K562 (cell line): ENCODE results near the gene CALCOCO2. TPM values are rescaled to one million over a fixed set of nuclear protein-coding genes. Genes with fewer than 3 reads are reported as not detected.

ENCODE experiments used
- BMI1 ChIP-seq: fragments of 150-350 bp; IDR thresholded peaks from 2 replicates; pipeline ENCODE4 v1.6.1; 2014; ENCODE audit warnings: low read length
- HDGF ChIP-seq: fragments of 450-650 bp; IDR thresholded peaks from 2 replicates; pipeline ENCODE4 v1.6.1; 2016
- RB1 ChIP-seq: fragments of 450-650 bp; IDR thresholded peaks from 2 replicates; pipeline ENCODE4 v1.6.1; 2017; ENCODE audit warnings: low read depth, mild to moderate bottlenecking
- SMC3 ChIP-seq: conservative IDR thresholded peaks from 2 replicates; pipeline ENCODE4 v1.6.1; 2011; ENCODE audit warnings: low read depth, low read length, improper control_type of control experiment; ENCODE audit not compliant: insufficient read depth
- SREBF1 ChIP-seq: fragments of 150-350 bp; IDR thresholded peaks from 2 replicates; pipeline ENCODE4 v1.6.1; 2014; ENCODE audit warnings: antibody characterized with exemption, low read depth, low read length, borderline replicate concordance
- STAG1 ChIP-seq: sonication (generic); formaldehyde crosslinking; IDR thresholded peaks from 2 replicates; pipeline ENCODE4 v1.5.0; 2020; ENCODE audit warnings: missing genetic modification reagents, borderline replicate concordance
- TAF1 ChIP-seq: IDR thresholded peaks from 2 replicates; pipeline ENCODE4 v1.6.1; 2011; ENCODE audit warnings: mild to moderate bottlenecking, low read length, moderate library complexity; ENCODE audit not compliant: insufficient read depth, control insufficient read depth, severe bottlenecking; ENCODE audit errors: extremely low read depth
- TEAD2 ChIP-seq: fragments of 450-650 bp; IDR thresholded peaks from 2 replicates; pipeline ENCODE4 v1.6.1; 2016; ENCODE audit warnings: missing genetic modification characterization, control low read depth, missing compliant biosample characterization
- TGIF2 ChIP-seq: sonication (generic); formaldehyde crosslinking; IDR thresholded peaks from 2 replicates; pipeline ENCODE4 v1.8.1; 2022; ENCODE audit warnings: mild to moderate bottlenecking, missing genetic modification reagents, moderate library complexity
- WHSC1 ChIP-seq: IDR thresholded peaks from one replicate; pipeline ENCODE4 v1.6.1; 2012; ENCODE audit warnings: low read length, control low read depth, inconsistent platforms
- ZC3H8 ChIP-seq: fragments of 450-650 bp; IDR thresholded peaks from 2 replicates; pipeline ENCODE4 v1.6.1; 2017
- ZNF174 ChIP-seq: fragments of 250-450 bp; sonication (Bioruptor Pico); IDR thresholded peaks from 2 replicates; pipeline ENCODE4 v1.4.0; 2020; ENCODE audit warnings: mild to moderate bottlenecking
- ZNF318 ChIP-seq, 2 experiments: fragments of 450-650 bp; IDR thresholded peaks; 2 replicates each; pipeline ENCODE4 v1.6.1; 2016; ENCODE audit warnings: mild to moderate bottlenecking in 2 of 2, borderline replicate concordance in 1 of 2, low read depth in 1 of 2, moderate library complexity in 1 of 2
- ZNF511 ChIP-seq: sonication (generic); formaldehyde crosslinking; IDR thresholded peaks from 2 replicates; pipeline ENCODE4 v1.8.0; 2022; ENCODE audit warnings: mild to moderate bottlenecking, missing genetic modification reagents
- ZNF740 ChIP-seq, 3 experiments: fragments of 200-800 bp in 1 of 3; sonication (Bioruptor generic) in 1 of 3; sonication (generic) in 1 of 3; formaldehyde crosslinking in 1 of 3; IDR thresholded peaks; 2 replicates each; pipeline versions ENCODE4 v1.6.1 to v1.8.0; 2016 to 2022; ENCODE audit warnings: mild to moderate bottlenecking in 2 of 3, missing compliant biosample characterization in 2 of 3, missing genetic modification characterization in 2 of 3, missing genetic modification reagents in 1 of 3
- ZNF76 ChIP-seq: fragments of 250-450 bp; sonication (Bioruptor Pico); IDR thresholded peaks from 2 replicates; pipeline ENCODE4 v1.4.0; 2020; ENCODE audit warnings: mild to moderate bottlenecking, moderate library complexity, borderline replicate concordance
- ZNF780A ChIP-seq: fragments of 250-450 bp; sonication (Bioruptor Pico); IDR thresholded peaks from 2 replicates; pipeline ENCODE4 v1.5.0; 2021; ENCODE audit warnings: mild to moderate bottlenecking
- polyA plus RNA-seq, 8 experiments: library from polyadenylated mRNA; depleted of rRNA in 4 of 8; stranded (reverse) in 5 of 8; unstranded in 3 of 8; fragments of >200 nt; fragmentation: Nextera tagmentation in 2 of 8; fragmentation: Illumina TruSeq in 1 of 8; extraction: Ambion mirVana in 2 of 8; extraction: Trizol in 1 of 8; gene quantifications; 2 replicates each; pipeline versions ENCODE4 v1.2.1 to v1.2.3, GENCODE V29; 2011 to 2014; ENCODE audit warnings: inconsistent platforms in 1 of 8, missing spikeins in 1 of 8
- total RNA-seq, 7 experiments: library from RNA; depleted of rRNA in 6 of 7; stranded (reverse); fragments of >200 nt in 6 of 7; fragmentation: Illumina TruSeq in 2 of 7; extraction: Trizol in 2 of 7; gene quantifications; 2 replicates each; pipeline versions ENCODE4 v1.2.1 to v1.2.3, GENCODE V29; 2011 to 2021; ENCODE audit warnings: low replicate concordance in 1 of 7

The CALCOCO2 gene
- total and polyA plus RNA-seq, 9 of the 15 experiments (the other 6 are each of a cell fraction or from before 2014, with no cell fraction given): 24.1 to 87.3 (median 67.5) TPM

GRCh38 chr17:48825446-48826381, 5.1 kb upstream of the CALCOCO2 start (continued):
- TF ChIP-seq ZNF740 (CRISPR knock-in tag; IDR thresholded peaks at IDR 0.05) (no peak), ZNF740 (tag; IDR thresholded peaks at IDR 0.05) (peak in 1 of 2 experiments; percentile 100; a peak in 2 of 4 replicates), TGIF2 (CRISPR knock-in tag) (no peak), ZNF780A (CRISPR knock-in tag) (peak; percentile 72; the same call in 1 of the 2 replicates), TEAD2 (tag) (peak; percentile 98), HDGF (no peak), ZNF76 (CRISPR knock-in tag) (peak; percentile 97), BMI1 (no peak), ZNF511 (no peak), SMC3 (no peak), WHSC1 (no peak), ZNF174 (CRISPR knock-in tag) (0 out of 2 replicates have a peak, but pooled peaks have one; percentile 57), TAF1 (no peak), RB1 (no peak), ZC3H8 (no peak), ZNF318 (IDR thresholded peaks at IDR 0.05; ENCODE audit: borderline replicate concordance in 1 of 2, low read depth in 1 of 2) (no peak), STAG1 (no peak), SREBF1 (no peak)
